Stimulated activated CD8-positive, alpha-beta memory T cell treated with anti-CD3 and anti-CD28 coated beads, Interleukin-15, amount 100 ng/mL, for 24 hours (primary cell): ENCODE results near the gene VASH2.
"Not testable (repeated sequence)": the region's sequence is repeated elsewhere in the genome, so short reads cannot be mapped to it uniquely, and the experiment has no call there.

Source experiments
- DNase-seq: peaks from one replicate; pipeline ENCODE4 v3.0.0-alpha.2; 2020; ENCODE audit warnings: low read depth

The VASH2 gene

GRCh38 chr1:212957546-212957945 lies 7.2 kb downstream of the VASH2 start:
- DNase-seq, result no peak

GRCh38 chr1:212958175-212958574 lies 7.8 kb downstream of the VASH2 start:
- no peak for DNase-seq

DNA sequence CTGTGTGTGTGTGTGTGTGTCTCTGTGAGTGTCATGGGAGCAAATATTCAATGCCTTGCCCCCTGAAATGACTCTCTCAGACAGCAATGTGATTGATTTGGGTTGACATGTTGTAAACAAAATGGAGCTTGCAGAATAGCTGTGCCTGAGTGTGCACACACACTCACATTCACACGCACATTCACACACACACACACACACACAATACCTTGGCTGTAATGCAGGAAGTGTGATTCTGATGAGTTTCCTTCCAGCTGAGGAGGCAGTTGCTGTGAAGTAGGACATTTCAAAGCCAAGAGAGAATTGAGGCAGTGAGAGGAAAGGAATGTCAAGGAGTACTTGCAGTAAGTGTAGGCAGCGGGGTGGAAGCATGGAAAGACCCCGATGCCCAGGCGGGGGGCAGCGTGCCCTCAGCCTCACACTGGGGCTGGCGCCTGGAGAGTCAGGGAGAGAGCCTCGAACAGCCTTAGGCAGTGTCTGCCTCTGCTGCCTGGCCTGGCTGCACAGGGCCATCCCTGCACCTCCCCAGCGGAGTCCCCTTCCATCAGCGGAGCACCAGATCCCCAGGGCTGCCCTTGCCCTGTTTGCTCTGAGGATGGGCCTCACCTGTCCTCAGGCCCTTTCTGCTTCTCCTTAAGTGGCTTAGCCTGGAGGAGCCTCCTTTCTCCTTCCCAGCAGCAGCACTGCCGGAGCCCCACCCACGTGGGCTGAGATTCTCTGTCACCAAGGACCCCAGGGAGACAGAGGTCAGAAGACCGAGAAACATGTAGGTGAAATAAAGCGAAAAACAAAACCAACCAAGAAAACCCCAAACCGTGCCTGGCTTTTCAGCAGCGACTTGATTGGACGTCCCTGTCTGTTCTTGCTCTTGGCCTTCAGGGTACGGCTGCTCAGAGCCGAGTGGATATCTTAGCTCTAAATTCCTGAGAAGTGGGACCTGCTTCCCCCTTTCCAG lies 9.2 kb downstream of the VASH2 start:
- DNase-seq, result no peak

DNA sequence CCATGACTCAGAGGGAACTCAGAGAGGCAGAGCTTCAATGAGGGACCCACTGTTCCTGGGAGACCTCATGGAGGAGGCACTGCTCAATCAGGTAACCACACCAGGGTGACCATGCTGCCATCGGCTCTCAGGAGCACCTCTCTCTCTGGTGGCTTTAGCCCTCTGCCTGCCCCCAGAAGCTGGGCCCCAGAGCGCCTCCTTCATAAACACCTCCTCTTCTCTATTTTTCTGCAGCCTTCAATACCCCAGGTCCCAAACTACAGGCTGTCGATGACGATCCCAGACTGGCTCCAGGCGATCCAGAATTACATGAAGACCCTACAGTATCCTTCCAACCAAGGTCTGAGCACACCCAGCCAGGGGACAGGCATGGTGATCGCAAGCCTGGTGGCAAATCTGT lies 10.6 kb downstream of the VASH2 start:
- no peak for DNase-seq

GRCh38 chr1:212962509-212962908 lies 12.2 kb downstream of the VASH2 start:
- no peak for DNase-seq

DNA sequence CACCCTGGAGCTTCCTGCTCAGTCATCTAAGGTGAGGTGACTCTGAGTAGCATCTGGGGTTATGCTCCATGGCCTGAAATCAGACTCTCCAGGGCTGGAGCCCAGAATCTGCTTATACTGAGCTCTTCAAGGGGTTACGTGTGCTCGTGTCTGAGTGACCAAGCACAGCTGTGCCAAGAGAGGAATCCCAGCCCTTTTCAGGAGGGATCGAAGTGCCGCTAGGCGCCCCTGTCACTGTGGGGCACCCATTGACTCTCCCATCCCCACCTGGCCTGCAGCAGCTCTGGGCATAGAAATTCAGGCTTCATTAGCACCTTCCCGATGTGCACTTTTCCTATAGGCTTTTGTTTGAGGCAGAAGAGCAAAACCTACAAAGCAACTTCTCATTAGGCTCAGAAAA lies 13.8 kb downstream of the VASH2 start:
- DNase-seq, result no peak

DNA sequence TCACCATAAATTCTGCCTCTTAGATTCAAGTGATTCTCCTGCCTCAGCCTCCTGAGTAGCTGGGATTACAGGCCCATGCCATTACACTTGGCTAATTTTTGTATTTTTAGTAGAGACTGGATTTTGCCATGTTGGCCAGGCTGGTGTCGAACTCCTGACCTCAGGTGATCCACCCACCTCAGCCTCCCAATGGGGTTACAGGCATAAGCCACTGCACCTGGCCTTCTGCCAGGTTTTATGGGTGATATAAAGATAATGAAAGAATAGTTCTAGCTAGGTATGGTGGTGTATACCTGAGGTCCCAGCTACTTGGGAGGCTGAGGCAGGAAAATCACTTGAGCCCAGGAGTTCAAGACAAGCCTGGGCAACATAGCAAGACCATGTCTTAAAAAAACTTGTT lies 14.7 kb downstream of the VASH2 start:
- not testable (repeated sequence) for DNase-seq

DNA sequence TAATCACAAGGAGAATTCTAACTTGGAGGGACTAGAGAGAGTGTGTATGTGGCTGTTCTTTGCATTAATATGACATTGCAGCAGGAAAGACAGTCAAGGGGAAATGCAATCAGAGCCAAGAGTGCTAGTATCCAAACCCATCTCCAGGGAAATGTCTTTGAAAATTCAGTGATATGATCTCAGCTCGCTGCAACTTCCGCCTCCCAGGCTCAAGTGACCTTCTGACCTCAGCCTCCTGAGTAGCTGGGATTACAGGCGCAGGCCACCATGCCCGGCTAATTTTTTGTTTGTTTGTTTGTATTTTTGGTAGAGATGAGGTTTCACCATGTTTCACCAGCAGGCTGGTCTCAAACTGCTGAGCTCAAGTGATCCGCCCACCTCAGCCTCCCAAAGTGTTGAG lies 16.3 kb downstream of the VASH2 start:
- DNase-seq, result no peak

- DNase-seq, result no peak
Measured at GRCh38 chr1:212967801-212968200, 17.5 kb downstream of the VASH2 start.

- DNase-seq, result no peak
Measured at GRCh38 chr1:212968368-212968863, 18.1 kb downstream of the VASH2 start.

DNA sequence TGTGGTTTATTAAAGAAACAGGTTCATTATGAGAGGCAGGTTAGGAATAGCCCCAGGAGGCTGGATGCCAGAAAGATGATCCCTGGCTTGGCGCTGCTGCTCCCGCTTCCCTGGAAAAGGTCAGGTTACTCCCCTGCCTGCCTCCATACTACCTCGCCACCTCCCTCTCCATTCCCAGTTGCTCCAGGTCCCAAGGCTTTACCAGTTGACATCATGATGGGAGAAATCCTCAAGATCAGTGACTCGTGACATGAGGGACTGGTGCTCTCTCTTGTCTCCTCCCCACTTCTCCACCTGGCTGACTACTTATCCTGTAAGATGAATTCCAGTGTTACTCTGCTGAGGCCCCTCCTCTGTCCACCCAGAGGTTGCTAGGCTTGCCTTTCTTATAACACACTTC lies 19.7 kb downstream of the VASH2 start:
- DNase-seq, result no peak

GRCh38 chr1:212971312-212971711 lies 21.0 kb downstream of the VASH2 start:
- DNase-seq, result no peak

DNA sequence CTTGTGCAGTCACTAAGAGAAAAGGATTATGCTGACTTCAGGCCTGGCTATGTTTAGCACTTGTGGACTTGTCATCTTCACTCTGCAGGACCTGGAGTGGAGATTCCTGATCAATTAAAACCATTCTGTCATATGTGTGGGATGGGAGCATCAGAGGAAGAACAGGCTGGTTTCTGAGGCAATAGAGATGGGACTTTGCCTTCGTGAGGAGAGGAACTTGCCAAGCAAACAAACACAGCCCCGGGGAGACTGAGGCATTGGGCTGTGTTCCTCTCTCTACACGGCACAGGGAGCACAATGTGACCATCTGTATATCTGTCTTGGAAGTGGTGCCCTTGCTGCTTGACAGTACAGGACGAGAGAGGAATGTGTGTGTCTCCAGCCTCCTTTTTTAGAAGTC lies 23.1 kb downstream of the VASH2 start:
- no peak for DNase-seq

GRCh38 chr1:212973899-212974298 lies 23.6 kb downstream of the VASH2 start:
- no peak for DNase-seq

DNA sequence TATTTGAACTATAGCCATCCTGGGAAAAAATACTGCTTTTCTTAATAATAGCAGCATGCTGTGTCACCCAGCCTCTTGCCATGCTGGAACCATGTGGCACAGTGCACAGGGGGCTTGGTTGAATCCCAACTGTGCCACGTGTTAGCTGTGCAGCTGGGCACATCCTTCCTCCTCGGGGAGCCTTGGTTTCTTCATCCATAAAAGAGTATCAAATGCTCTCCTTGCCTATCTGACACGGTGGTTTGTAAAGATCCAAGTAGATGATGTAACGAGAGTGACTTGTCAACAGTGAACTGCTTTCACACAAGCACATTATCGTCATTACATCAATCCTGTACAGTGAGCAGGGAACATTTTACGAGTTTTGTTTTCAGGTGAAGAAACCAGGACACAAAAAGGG lies 24.4 kb downstream of the VASH2 start:
- no peak for DNase-seq

DNA sequence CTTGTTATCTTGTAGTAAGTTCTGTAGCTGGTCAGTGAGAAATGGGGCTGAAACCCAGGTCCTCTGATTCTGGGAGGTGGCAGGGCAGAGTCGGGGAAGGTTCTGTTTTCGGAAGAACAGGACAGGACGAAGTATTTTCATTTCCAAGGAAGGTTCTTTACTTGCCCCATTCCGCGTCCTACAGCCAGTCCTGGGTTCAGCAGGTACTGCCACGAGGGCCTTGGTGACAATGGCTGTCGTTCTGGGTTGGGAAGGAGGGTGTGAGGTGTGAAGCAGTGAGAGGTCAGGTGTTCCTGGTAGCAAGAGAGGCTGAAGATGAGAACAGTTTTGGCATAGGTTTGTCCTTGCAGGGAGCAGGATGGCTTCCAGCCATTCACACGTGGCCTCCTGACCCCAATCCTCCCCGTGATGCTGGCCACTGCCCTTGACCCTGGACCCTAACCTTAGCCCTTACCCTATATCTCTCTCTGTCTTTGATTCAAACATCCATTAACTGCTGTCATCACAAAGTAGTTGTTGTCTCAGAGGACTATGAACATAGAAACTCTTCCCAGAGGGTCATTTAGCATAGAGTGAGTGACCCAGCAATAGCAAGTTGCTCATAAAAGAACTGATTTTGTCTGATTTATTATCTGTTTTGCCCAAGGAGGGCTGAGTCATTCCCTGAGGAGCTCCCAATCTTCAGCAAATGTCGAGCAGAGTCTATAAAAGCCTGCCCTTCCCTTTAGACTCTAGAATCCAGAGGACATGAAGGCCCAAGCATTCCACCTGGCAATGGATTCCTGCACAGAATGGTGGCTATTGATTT lies 25.0 kb downstream of the VASH2 start:
- DNase-seq, result no peak

- no peak for DNase-seq
Measured at GRCh38 chr1:212976586-212976985, 26.2 kb downstream of the VASH2 start.

GRCh38 chr1:212977781-212978645 lies 27.7 kb downstream of the VASH2 start:
- DNase-seq, result no peak

DNA sequence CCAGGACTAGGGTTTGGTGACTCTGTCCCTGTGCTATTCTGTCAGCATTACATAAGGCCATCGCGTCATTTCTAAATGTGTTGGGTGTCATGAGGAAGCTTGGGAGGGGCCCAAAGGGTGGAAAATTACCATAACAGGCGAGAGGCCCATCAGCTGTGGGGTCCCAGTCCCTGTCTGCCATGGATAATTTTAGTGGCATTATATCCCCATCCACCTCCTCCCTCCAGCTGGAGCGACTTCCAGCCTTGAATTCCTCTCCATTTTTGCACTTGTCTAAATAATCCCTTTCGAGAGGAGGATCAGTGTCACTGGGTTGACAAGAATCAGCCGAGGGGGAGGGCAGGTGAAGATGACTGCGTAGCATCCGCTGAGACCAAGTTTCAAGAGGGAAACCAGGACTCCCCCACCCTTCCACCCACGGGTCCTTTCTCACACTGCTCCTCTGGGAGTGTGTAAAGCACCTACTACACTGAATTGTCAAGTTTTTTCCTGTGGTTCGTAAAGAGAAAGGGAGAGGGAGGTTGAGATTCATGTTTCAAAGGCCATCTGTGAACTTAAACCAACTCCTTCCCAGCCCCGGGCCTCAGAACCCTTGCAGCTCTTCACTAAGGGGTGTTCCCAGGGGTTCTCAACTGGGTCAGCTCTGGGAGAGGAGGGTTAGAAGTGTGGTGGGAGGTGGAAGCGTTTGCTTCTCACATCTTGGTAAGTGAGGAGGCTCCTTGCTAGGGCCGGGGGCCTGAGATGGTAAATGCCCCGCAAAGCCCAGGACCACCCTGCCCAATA lies 29.2 kb downstream of the VASH2 start:
- DNase-seq, result no peak

DNA sequence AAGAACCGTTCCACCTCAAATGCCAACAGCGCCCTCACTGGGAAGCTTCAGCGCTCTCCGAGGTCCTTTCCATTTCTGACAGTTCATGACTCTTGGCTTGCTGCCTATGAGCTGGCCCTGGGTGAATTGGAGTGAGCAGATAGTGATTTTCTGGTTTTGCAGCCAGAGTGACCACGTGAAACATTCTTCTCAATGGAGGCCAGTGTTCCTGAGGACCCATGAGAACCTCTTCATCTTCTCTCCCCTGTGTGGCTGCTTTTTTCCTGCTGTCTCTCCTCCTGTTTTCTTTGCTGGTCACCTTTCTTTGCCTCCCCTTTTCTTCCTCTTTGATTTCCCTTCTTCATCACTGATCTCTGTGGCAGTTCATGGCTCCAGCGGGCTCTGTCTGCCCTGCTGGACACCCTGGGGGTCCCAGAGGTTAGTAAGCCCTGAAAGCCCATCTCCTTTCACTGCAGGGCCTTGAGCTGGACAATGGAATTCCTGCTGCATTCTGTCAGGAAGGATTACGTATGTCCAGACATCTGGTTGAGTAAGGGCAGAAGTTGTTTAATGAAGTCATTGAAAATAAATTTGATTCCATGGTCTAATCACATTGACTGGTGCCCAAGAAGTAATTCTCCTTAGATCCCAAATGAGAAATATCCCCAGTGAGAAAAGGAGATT lies 29.9 kb downstream of the VASH2 start:
- no peak for DNase-seq
